KBM-7 (cell line): ENCODE results near the gene FGGY.

Experiments used
- DNase-seq: peaks from one replicate; pipeline ENCODE4 v3.0.0-alpha.2; 2015
- in situ Hi-C: fragments of 300-500 bp; cut with MboI; formaldehyde crosslinking; loops from 2 replicates; pipeline ENCODE4 v1.14.3; 2020; ENCODE audit warnings: low sequenced_read_pairs, low pct_unique_long_range_greater_than_20kb, mixed read lengths

Gene FGGY

GRCh38 chr1:59421232-59421920 is 124.5 kb downstream of the FGGY start:
- DNase-seq, result no peak
- in situ Hi-C loops, result no loop called here

DNA sequence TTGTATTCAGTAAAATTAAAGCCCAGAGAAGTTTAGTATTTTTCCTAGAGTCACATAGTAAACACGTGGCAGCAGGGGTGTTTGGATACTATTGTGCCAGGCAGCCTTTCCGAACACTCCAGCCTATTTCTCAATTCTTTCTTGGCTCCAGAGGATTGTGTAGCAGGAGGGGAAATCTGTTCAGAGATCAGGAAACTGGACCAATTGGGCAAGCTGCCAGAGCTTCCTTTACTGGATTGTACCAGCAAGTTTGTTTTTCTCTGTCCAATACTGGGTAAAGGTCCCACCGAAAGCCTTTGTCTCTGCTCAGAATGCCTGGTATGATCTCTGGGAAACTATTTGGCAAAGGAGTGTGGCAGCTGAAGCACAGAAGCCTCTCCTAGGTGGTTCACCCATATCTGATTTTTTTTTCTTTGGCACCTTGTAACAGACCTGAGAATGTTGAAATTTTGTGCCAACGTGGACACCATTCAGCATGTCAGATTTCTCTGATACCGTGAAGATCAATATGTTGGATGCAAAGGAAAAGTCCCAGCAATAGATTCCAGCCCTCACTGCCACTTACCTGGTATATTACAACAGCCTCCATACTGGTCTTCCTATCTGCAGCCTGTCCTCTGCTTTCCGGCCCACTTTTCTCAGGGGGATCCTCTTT is 126.2 kb downstream of the FGGY start:
- in situ Hi-C loops, result no loop called here
- DNase-seq, result no peak

DNA sequence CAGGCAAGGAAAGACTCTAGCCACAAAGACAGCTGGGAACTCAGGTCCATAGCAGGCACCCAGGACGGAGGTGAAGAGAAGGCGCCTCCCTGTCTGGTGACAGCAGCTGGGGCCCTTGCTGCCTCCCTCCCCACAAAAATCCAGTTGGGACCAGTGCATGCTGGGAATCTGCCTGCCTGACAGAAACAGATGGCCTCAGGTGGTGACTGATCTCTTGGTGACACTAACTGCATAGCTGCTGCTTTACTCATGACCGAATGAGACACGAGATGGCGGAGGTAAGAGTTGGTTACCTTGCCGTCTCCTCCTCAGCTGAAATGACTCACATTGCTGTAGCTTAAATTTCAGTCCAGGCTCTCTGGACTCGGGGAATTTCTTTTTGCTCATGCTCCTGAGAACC is 130.3 kb downstream of the FGGY start:
- DNase-seq, result no peak
- in situ Hi-C loops, result no loop called here

DNA sequence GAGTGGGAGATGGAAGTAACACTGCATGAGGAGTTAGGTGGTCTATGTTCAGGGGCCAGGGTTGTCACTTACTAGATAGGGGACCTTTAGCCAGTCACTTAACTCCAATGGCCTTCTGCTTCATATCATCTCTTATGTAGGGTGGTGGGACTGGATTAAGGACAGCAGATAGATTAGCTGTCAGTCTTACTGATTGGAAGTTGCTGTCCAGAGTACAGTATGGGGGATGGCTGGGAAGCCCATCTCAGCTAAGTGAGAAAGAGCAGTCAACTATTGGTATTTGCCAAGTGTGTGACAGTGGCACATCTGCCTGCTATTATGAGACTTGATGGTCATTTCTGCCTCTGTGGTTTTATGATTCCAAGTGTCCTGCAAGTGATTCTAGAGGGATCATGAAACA is 130.9 kb downstream of the FGGY start:
- in situ Hi-C loops, result no loop called here
- no peak for DNase-seq

GRCh38 chr1:59428828-59429227 is 131.9 kb downstream of the FGGY start:
- DNase-seq, result no peak
- in situ Hi-C loops, result no loop called here

GRCh38 chr1:59429656-59430055 is 132.8 kb downstream of the FGGY start:
- in situ Hi-C loops, result no loop called here
- DNase-seq, result no peak

GRCh38 chr1:59431566-59432294 is 134.8 kb downstream of the FGGY start:
- in situ Hi-C loops, result no loop called here
- DNase-seq, result no peak

GRCh38 chr1:59432531-59433439 is 135.9 kb downstream of the FGGY start:
- no peak for DNase-seq
- in situ Hi-C loops, result no loop called here

DNA sequence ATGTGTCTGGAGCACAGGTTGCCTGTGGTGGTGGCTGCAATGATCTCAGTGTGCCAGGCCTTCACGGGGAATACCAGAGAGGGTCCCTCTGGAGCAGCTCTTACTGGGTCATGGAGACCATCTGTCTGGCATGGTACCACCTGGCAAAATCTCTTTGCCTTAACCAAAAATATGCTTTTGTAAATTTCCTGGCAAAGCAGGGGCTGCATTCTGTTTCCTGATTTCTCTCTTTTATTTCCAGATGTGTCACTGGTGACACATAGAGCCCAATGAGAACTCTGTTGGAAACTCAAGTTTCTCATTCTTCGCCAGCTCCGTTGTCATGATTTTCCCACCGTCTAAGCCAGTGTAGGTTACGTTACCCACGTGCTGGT is 136.5 kb downstream of the FGGY start:
- DNase-seq, result no peak
- in situ Hi-C loops, result no loop called here

DNA sequence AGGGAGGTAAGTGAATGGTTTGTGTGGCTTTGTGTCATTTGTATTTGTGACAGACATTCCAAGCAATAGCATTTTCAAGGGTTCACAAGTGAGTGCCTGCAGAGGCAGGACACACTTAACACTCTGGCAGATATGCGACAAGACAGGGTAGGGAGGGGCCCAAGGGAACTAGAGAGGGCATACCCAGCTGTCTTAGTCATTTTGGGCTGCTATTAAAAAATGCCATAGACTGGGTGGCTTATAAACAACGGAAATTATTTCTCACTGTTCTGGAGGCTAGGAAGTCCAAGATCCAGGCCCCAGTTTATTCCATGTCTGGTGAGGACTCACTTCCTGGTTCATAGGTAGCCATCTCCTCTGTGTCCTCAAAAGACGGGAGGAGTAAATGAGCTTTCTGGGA is 137.4 kb downstream of the FGGY start:
- DNase-seq, result peak; percentile 12

GRCh38 chr1:59436637-59437036 is 139.7 kb downstream of the FGGY start:
- no peak for DNase-seq
- in situ Hi-C loops, result no loop called here

More for the DNA sequence above, 137.4 kb downstream of the FGGY start:
- in situ Hi-C loops, result no loop called here

DNA sequence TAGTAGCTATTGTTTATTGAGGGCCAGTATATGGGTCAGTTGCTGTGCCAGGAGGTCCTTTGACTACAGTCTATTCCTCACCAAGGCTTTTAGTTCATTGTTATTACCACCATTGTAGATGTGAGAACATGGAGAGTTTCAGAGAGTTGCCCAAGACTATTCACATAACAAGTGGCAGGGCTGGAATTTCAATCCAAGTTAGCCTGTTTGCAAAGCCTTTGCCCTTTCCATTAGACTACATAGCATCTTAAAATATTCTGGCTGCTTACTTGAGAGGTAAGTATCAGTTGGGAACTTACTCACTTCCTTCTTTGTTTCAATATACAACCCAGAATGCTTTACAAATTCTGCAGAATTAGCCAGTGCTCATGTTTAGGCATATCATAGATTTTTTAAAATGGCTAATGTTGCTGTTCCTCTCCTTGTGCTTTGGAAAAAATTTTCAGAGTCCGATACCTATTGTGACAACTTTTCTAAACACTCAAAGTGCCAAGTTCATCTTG is 141.2 kb downstream of the FGGY start:
- no peak for DNase-seq
- in situ Hi-C loops, result no loop called here

GRCh38 chr1:59442492-59442891 is 145.6 kb downstream of the FGGY start:
- DNase-seq, result no peak
- in situ Hi-C loops, result no loop called here

DNA sequence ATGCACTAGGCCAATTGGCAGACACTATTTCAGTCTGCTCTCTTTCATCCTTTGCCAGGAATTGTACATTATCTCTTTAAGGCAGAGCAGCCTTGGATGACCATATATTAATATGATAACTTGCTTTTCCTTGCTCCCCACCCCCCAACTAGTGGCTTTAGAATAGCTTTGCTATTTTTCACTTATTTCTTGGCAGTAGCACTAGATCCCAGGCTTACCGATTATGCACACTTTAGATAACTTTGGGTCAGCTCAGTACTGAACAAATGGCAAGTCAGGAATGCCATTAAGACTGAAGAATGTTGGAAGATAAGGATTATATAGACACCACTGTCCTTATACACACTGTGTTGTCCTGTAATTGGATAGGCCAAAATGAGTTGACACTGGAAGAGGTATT is 146.4 kb downstream of the FGGY start:
- in situ Hi-C loops, result no loop called here
- DNase-seq, result no peak

DNA sequence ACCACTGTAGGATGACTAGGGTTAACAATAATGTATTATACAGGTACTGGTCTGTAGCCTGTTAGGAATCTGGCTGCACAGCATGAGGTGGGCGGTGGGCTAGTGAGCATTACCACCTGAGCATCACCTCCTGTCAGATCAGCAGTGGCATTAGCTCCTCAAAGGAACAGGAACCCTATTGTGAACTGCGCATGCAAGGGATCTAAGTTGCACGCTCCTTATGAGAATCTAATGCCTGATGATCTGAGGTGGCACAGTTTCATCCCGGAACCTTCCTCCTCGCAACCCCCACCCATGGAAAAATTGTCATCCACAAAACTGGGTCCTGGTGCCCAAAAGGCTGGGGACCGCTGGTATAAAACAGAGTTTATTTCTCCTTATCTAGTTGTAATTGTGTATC is 147.6 kb downstream of the FGGY start:
- no peak for DNase-seq
- in situ Hi-C loops, result no loop called here

DNA sequence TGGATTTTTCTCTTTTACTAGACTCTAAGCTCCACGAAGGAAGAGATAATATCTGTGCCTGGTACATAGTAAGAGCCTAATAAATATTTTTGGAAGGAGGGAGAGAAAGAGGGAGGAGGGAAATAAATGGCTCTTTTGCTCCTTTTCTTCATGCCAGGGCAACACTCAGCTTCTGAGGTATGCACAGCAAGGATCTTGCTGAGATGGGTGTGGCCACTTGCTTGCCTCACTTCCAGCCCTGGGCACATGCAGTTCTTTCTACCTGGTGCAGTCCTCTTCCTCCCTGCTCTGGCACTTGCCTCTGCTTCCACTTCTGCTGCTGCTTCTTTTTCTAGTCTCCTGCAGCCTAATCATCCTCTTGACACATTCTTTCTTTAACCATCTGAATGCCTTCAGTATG is 148.1 kb downstream of the FGGY start:
- DNase-seq, result no peak
- in situ Hi-C loops, result no loop called here

DNA sequence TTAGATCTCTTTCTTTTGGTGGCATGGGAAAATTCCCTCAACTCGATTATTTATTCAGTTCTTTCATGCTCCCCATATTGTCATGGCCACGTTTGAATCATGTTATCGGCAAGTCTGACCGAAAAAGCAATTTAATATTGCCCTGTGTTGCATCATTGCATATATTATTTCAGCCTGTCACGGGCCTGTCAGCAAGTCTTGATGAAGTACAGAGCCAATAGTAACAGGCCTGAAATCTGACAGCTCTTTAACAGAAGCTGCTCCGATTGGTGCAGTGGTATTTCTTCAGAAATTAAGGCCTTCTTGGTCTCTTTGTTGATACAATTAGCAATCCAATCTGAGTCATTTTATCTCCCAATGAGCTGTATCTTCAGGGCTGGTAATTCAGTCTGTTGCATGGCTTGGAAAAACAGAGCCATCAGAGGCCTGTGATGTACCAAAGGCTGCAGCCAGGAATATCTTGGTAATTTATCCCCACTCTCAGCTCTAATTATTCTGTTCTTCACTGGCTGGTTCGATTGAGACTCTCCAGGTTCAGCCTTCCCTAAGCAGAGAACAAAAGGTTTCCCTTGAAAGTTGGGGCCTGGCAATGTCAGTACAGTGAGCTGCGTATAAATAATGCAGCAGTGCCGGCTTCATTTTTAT is 149.5 kb downstream of the FGGY start:
- DNase-seq, result no peak
- in situ Hi-C loops, result no loop called here

- in situ Hi-C loops, result no loop called here
- no peak for DNase-seq
Observed at GRCh38 chr1:59452026-59452425, 155.1 kb downstream of the FGGY start.

- in situ Hi-C loops, result no loop called here
- DNase-seq, result no peak
Observed at GRCh38 chr1:59452559-59452958, 155.7 kb downstream of the FGGY start.
